MV-4-11 (cell line): Measurements from ENCODE around the gene ZNF614.
"Not testable (repeated sequence)": the region's sequence is repeated elsewhere in the genome, so short reads cannot be mapped to it uniquely, and the experiment has no call there.

Source experiments
- DNase-seq: peaks from one replicate; lab custom pipeline; 2025; lab: John Stamatoyannopoulos, UW

The ZNF614 gene

GRCh38 chr19:52028027-52028779, at the start of gene ZNF614:
Gene ZNF614, minus strand, starts transcription at chr19:52028379. Its CDS starts 2,634 bp downstream, at chr19:52025745.
- DNase-seq = peak; percentile 88

DNA sequence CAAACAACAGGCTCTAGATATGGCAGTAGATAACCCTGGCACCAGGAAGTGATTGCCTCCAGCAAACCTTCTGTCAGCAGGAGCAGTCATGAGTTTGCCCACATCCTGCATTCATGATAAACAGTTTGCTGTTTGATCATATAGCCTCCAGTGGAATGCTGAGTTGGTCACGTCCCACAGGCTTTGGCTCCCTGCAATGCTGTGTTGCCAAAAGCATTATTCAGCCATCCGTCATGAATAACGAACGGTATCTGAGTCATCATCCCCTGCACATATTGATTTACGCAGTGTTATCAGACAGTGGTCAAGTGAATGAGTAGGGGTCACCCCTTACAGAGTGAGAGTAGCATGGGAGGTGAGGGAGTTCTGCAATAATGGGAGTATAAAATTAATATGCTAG, 42.3 kb upstream of the ZNF614 start:
- no peak for DNase-seq

DNA sequence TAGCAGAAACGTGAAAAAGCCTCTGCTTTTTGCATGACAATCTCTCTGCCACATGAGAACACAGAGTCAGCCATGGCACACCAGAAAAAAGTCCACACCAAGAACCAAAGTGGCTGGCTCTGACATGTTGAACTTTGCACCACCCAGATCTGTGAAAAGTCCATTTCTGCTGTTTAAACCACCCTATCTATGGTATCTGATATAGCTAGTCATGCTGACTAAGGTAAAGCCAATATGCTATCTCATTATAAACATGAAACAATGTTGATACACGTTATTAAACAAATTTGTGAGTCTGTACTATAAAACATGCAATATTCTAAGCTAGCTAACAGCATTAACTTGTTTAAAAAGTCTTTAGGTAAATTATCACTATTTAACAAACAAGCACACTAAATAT, 41.5 kb upstream of the ZNF614 start:
- DNase-seq = no peak

DNA sequence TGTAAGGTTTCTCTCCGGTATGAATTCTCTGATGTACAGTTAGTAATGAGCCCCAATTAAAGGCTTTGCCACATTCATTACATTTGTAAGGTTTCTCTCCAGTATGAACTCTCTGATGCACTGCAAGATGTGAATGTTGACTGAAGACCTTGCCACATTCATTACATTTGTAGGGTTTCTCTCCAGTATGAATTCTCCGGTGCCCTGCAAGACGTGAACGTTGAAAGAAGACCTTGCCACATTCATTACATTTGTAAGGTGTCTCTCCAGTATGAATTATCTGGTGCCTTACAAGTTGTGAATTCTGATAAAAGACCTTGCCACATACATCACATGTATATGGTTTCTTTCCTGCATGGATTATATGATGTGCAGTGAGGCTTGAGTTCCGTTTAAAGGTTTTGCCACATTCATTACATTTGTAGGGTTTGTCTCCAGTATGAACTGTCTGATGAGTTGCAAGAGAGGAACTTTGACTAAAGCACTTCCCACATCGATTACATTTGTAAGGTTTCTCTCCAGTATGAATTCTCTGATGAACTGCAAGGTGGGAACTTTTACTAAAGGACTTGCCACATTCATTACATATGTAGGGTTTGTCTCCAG, 38.2 kb upstream of the ZNF614 start:
- no peak for DNase-seq

DNA sequence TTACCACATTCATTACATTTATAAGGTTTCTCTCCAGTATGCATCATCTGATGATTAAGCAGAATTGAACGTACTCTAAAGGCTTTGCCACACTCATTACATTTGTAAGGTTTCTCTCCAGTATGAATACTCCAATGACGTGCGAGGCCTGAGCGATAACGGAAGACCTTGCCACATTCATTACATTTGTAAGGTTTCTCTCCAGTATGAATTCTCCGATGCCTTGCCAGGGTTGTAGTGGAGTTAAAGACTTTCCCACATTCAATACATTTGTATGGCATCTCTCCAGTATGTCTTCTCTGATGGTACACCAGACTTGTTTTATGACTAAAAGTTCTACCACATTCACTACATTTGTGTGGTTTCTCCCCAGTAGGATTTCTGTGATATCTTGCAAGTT, 37.2 kb upstream of the ZNF614 start:
- DNase-seq = no peak

DNA sequence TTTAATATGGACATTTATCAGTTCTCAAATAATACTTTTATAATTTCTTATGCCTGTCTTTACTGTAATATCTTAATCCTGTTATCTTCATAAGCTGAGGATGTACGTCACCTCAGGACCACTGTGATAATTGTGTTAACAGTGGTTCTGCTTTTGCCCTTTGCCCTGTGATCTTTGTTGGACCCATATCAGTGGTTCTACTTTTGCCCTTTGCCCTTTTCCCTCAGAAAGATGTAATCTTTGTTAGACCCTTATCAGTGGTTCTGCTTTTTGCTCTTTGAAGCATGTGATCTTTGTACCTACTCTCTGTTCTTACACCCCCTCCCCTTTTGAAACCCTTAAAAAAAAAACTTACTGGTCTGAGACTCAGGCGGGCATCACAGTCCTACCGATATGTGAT, 28.3 kb upstream of the ZNF614 start:
- DNase-seq = not testable (repeated sequence)

GRCh38 chr19:52051736-52052135, 23.6 kb upstream of the ZNF614 start:
- DNase-seq = not testable (repeated sequence)

- peak; percentile 97 for DNase-seq
Observed at GRCh38 chr19:52048555-52049501, 20.6 kb upstream of the ZNF614 start, which contains the start of gene ZNF432. Gene ZNF432, minus strand, starts transcription at chr19:52048838. Its CDS starts 1,970 bp downstream, at chr19:52046868.

DNA sequence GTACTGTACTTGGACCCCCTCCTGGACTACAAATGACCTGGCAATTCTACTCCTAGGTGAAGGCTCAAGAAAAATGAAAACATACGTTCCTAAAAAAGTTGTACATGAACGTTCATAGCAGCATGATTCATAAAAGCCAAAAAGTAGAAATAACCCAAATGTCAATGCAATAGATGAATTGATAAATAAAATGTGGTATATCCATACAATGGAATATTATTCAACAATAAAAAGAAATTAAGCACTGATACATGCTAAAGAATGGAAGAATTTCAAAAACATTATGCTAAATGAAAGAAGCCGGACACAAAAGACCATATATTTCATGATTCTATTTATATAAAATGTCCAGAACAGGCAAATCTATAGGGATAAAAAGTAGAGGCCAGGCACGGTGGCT, 11.0 kb upstream of the ZNF614 start:
- DNase-seq = no peak

DNA sequence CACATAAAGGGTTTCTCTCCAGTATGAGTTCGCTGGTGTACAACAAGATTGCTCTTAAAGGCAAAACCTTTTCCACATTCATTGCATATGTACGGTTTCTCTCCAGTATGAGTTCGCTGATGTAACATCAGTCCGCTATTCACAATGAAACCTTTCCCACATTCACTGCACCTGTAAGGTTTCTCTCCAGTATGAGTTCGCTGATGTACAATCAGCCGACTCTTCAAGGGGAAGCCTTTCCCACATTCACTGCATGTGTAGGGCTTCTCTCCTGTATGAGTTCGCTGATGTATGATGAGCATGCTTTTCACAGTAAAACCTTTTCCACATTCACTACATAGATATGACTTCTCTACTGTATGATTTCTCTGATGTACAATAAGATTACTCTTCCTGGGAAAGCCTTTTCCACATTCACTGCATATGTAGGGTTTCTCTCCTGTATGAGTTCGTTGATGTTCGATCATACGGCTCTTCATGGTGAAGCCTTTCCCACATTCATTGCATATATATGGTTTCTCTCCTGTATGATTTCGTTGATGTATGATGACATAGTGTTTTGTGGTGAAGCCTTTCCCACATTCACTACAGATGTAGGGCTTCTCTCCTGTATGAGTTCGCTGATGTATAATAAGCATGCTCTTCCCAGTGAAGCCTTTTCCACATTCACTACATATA, 6.0 kb upstream of the ZNF614 start:
- no peak for DNase-seq

DNA sequence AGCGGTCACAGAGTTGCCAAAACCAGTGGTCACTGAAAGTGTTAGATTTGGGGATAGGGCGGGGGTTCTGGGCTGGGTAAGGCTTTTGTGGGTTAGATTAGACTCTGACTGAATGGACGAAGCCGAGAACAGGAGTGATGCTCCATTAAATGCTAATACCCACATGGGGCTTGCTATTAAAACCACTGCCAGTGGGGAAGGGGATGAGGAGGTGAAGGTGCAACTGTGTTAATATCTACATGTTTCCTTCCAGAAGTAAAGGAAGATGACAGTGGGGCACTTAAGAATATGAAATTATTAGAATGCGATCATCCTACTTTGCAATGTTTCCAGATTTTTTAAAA, 573 bp upstream of the ZNF614 start:
- no peak for DNase-seq

- DNase-seq = not testable (repeated sequence)
Observed at GRCh38 chr19:52026255-52026990, 1.8 kb downstream of the ZNF614 start.

DNA sequence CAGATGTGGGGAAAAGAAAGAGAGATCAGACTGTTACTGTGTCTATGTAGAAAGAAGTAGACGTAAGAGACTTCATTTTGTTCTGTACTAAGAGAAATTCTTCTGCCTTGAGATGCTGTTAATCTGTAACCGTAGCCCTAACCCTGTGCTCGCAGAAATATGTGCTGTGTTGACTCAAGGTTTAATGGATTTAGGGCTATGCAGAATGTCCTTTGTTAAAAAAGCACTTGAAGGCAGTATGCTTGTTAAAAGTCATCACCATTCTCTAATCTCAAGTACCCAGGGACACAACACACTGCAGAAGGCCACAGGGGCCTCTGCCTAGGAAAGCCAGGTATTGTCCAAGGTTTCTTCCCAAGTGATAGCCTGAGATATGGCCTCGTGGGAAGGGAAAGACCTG, 3.7 kb downstream of the ZNF614 start:
- not testable (repeated sequence) for DNase-seq

- no peak for DNase-seq
Observed at GRCh38 chr19:52022193-52022592, 6.0 kb downstream of the ZNF614 start.

DNA sequence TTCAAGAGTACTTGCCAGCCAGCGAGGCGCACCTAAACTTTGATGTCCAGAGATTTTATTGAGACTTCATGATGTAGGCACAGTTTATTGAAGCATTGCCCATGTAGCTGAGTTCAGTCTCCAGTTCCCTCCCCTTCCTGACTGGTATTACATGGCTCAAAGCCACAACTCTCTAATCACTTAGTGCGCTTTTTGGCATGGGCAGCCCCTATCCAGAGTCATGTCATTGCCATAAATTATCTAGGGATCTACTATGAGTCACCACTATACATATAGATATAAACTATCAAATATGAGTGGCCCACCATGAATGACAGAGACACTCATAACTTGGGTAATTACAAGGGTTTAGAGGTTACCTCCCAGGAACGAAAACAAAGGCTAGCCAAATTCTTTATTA, 7.7 kb downstream of the ZNF614 start:
- DNase-seq = no peak

DNA sequence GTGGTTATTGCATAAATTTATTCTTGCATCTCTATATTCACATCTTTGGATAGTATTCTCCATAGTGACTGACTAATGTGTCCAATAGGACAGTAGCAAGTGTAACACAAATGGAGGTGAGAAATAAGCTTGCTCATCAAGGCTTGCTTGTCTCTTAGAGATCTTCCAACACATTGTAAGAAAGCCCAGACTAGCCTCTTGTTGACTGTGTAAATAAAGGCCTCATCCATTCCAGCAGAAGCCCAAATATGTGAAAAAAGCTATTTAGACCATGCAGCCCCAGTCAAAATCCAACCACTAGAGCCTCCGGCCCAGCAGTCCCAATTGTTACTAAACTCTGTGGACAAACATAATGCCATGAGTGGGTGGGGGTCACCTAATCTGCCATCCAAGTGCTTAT, 17.5 kb downstream of the ZNF614 start:
- no peak for DNase-seq

GRCh38 chr19:52007806-52008557, 20.2 kb downstream of the ZNF614 start, which contains the start of gene ZNF615:
Gene ZNF615, minus strand, starts transcription at chr19:52008211. Its CDS starts 4,500 bp downstream, at chr19:52003711.
- DNase-seq = peak; percentile 87

DNA sequence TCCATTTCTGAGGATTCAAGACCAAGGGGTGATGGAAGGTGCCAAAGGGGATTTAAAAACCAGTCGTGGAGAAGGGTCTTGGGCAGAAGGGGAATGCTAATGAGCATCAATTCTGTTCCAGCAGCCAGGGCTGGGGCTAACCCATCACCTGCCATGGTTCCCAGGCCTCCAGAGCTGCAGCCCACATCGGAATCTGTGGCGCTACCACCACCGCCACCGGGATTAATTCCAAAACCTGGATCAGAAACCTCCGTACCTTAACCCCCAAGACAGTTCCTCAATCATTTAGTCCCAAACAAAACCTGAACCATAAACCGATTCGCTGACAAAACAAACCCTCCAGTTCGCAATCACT, 20.8 kb downstream of the ZNF614 start:
- no peak for DNase-seq

- no peak for DNase-seq
Observed at GRCh38 chr19:51994048-51994644, 34.0 kb downstream of the ZNF614 start.

DNA sequence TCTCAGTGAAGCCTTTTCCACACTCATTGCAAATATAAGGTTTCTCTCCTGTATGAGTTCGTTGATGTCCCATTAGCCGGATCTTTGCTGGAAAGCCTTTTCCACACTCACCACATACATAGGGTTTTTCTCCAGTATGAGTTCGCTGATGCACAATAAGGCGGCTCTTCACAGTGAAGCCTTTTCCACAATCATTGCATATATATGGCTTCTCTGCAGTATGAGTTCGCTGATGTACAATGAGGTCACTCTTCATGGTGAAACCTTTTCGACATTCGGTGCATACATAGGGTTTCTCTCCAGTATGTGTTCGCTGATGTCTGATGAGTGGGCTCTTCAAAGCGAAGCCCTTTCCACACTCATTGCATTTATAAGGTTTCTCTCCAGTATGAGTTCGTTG, 34.8 kb downstream of the ZNF614 start:
- no peak for DNase-seq
